ENCODE results near the gene FAM184B.

DNA sequence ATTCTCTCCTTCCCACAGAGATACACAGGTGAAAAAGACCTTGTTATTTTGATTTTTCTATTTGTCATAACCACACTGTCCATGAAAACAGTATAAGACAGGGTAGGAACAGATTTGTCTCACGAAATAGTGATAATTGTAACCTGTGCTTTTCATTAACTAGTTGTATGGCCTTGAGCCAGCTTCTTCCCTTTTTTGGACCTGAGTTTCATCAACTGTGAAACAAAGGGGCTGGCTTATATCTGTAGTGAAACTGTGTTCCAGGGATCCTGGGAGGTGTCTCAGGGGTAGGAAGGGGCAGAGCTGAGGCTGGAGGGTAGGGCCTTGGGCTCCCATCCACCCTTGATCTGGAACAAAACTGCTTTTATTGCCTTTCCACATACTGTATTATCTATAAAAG lies 116.1 kb downstream of the FAM184B start:
- TF ChIP-seq, protein P1, sequence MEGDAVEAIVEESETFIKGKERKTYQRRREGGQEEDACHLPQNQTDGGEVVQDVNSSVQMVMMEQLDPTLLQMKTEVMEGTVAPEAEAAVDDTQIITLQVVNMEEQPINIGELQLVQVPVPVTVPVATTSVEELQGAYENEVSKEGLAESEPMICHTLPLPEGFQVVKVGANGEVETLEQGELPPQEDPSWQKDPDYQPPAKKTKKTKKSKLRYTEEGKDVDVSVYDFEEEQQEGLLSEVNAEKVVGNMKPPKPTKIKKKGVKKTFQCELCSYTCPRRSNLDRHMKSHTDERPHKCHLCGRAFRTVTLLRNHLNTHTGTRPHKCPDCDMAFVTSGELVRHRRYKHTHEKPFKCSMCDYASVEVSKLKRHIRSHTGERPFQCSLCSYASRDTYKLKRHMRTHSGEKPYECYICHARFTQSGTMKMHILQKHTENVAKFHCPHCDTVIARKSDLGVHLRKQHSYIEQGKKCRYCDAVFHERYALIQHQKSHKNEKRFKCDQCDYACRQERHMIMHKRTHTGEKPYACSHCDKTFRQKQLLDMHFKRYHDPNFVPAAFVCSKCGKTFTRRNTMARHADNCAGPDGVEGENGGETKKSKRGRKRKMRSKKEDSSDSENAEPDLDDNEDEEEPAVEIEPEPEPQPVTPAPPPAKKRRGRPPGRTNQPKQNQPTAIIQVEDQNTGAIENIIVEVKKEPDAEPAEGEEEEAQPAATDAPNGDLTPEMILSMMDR (IDR thresholded peaks at IDR 0.05): no peak
- TF ChIP-seq POLR2A (IDR thresholded peaks at IDR 0.05): no peak
